OCI-M2 (cell line): ENCODE results near the gene C3.

Experiments used
- DNase-seq: peaks from one replicate; lab custom pipeline; 2025; ENCODE audit not compliant: unreplicated experiment; lab: John Stamatoyannopoulos, UW

C3 gene

GRCh38 chr19:6731822-6732221 is 11.4 kb upstream of the C3 start:
- DNase-seq, result no peak

- no peak for DNase-seq
Observed at GRCh38 chr19:6730941-6731670, 10.7 kb upstream of the C3 start.

- no peak for DNase-seq
Observed at GRCh38 chr19:6730153-6730804, 9.8 kb upstream of the C3 start.

- no peak for DNase-seq
Observed at GRCh38 chr19:6729573-6730152, 9.2 kb upstream of the C3 start.

- no peak for DNase-seq
Observed at GRCh38 chr19:6728346-6728745, 7.9 kb upstream of the C3 start.

GRCh38 chr19:6725513-6726231 is 5.2 kb upstream of the C3 start:
- DNase-seq, result no peak

DNA sequence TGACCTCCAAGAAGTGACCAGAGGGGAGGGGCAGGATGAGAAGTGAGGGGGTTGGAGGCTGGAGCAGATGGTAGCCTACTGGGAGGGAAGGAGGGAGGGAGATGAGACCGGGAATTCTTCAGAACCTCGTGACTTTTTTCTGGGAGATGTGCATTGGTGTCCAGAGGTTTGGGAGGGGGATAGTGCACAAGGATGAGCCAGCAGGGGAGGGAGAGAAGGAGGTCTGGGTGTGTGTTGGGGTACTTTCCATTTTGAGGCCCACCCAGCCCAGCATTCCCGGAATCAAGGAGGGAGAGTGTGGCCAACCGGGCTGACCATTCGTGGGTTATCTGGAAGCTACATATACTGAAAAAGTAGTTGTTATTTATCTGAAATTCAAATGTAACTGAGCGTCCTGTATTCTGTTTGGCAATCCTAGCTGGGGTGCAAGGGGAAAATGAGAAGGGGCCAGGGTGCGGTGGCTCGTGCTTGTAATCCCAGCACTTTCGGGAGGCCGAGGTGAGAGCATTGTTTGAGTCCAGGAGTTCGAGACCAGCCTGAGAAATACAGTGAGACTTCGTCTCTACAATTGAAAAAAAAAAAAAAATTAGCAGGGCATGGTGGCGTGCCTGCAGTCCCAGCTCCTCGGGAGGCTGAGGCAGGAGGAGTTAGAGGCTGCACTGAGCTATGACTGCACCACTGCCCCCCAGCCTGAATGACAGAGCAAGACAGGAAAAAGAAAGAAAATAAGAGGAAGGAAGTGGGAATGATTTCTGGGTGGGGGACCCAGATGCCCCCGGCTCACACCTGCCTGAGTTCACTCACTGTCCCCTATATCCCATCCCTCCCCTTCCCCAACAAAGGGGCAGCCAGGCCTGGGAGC is 4.4 kb upstream of the C3 start:
- no peak for DNase-seq

- no peak for DNase-seq
Observed at GRCh38 chr19:6723738-6724137, 3.3 kb upstream of the C3 start.

- no peak for DNase-seq
Observed at GRCh38 chr19:6723108-6723618, 2.7 kb upstream of the C3 start.

DNA sequence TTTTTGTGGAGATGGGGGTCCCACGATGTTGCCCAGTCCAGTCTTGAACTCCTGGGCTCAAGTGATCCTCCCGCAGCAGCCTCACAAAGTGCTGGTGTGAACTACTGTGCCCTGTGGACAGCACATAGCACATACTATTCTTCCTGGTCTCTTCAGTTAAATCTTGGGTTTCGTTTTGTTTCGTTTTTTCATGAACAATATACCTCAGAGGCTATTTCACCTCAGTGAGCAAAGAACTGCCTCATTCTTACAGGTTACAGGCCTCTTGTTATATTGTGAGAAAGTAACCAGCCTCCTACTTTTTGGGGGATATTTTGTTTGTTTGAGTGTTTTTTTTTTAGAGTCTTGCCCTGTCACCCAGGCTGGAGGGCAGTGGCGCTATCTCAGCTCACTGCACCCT is 1.3 kb upstream of the C3 start:
- DNase-seq, result no peak

DNA sequence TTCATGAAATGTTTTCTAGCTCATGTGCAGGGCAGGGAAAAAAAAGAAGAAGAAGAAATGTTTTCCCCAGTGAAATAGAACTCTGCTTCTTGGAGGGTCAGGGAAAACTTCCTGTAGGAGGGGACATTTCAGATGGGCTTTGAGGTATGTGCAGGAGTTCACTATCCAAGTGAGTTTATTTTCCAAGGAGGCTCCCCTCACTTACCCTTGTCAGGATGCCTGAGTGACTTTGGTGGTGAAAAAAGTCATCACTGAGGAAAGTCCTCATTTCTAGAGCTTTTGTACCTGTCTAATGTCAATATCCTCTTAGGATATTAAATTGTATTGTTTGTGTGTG is 656 bp upstream of the C3 start:
- DNase-seq, result no peak

DNA sequence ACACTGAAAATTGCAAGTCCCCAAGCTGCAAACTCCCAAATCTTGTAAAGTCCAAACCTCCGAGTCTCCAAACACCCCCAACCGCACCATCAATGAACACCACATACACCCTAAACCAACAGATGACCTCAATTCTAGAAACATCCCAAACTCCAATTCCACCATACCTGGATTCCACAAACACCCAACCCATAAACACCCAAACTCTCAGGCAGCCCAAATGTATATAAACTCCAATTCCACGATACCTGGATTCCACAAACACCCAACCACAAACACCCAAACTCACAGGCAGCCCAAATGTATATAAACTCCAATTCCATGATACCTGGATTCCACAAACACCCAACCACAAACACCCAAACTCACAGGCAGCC is 470 bp downstream of the C3 start:
- DNase-seq, result no peak

- DNase-seq, result no peak
Observed at GRCh38 chr19:6719540-6719861, 949 bp downstream of the C3 start.

- no peak for DNase-seq
Observed at GRCh38 chr19:6718741-6719539, 1.5 kb downstream of the C3 start.

DNA sequence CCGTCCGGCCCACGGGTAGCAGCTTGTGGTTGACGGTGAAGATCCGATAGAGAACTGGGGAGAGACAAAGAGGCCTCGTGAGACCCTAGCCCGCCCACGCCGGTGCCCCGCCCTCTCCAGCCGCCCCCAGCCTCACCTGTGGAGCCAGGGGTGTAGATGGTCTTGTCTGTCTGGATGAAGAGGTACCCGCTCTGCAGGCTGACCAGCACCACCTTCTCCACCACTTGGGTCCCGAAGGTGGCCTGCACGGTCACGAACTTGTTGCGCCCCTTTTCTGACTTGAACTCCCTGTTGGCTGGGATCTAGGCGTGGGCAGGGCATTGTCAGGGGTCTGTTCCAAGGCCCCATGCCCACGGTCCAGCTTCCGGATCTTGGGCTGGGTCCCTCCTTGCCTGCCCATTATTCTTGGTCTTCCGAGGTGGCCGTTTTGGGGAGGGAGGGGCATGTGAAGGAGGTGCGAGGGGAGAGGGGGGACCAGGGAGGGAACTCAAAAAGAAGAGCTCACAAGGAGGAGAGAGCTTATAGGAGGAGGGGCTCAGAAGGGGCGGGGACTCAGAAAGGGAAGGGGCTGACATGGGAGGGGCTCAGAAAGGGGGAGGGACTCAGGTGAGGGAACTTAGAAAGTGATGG is 2.2 kb downstream of the C3 start:
- no peak for DNase-seq

DNA sequence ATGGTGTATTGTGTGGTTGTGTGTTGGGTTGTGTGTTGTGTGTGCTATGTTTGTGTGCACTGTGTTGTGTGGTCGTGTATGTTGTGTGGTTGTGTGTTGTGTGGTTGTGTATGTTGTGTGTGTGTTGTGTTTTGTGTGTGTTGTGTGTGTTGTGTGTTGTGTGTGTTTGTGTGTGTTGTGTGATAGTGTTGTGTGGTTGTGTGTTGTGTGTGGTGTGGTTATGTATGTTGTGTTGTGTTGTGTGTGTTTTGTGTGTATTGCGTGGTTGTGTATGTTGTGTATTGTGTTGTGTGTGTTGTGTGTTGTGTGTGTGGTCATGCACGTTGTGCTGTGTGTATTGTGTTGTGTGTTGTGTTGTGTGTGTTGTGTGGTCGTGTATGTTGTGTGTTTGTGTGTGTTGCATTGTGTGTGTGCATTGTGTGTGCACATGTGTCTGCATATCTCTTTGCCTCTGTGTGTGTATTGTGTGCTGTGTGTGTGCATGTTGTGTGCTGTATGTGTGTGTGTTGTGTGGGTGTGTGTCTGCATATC is 2.9 kb downstream of the C3 start:
- DNase-seq, result no peak

GRCh38 chr19:6717036-6717435 is 3.4 kb downstream of the C3 start:
- no peak for DNase-seq

GRCh38 chr19:6716610-6716970 is 3.9 kb downstream of the C3 start:
- DNase-seq, result no peak

DNA sequence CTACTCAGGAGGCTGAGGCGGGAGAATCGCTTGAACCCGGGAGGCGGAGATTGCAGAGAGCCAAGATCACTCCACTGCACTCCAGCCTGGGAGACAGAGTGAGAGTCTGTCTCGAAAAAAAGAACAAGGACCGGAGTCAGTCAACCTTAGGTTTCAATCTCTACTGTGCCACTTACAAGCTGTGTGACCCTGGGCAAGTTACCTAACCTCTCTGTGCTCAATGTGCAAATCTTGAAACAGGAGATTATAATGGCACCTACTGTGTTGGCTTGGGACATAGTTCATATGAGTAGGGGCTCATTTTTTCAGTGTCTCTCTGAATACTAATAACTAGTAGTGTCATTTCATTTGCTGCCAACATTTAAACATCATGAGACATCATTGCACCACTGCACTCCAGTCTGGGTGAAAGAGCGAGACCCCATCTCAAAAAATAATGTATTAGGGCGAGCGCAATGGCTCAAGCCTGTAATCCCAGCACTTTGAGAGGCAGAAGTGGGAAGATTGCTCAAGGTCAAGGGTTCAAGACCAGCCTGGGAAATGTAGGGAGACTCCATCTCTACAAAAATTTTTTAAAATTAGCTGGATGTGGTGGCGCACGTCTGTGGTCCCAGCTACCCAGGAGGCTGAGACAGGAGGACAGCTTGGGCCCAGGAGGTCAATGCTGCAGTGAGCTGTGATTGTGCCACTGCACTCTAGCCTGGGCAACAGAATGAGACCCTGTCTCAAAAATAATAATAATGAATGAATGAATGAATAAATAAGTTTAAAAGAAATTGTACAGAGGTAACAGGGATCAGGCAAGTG is 5.5 kb downstream of the C3 start:
- no peak for DNase-seq
